Measurements from ENCODE around the gene LIPC. TPM values are rescaled to one million over a fixed set of nuclear protein-coding genes. Genes with fewer than 3 reads are reported as not detected.

LIPC gene
- total RNA-seq, 1 donor from 2014 or later, result 0.64 TPM

- Histone ChIP-seq H3K27ac (no peak overlapping the region), H3K4me1 (no peaks in the 10 kb centered on the region), H3K36me3 (no peaks in the 10 kb centered on the region), H3K9me3 (peaks cover 5% of the 10 kb centered on the region), H3K4me3 (no peak overlapping the region), H3K27me3 (no peaks in the 10 kb centered on the region)
- no peak for TF ChIP-seq CTCF (IDR thresholded peaks at IDR 0.05)
- intact Hi-C loops (cut with DNase I), result no loop called here
- ATAC-seq, result peak; percentile 31
- no peak for DNase-seq
Observed at GRCh38 chr15:58490888-58491473, 59.2 kb downstream of the LIPC start.

GRCh38 chr15:58491499-58492202 is 59.9 kb downstream of the LIPC start:
- no peaks in the 10 kb centered on the region for H3K27me3 ChIP-seq
- DNase-seq (no peak), ATAC-seq (peak; percentile 17)
- H3K4me3 ChIP-seq, result no peak overlapping the region
- H3K27ac ChIP-seq, result no peak overlapping the region
- no peaks in the 10 kb centered on the region for H3K36me3 ChIP-seq
- H3K4me1 ChIP-seq, result no peaks in the 10 kb centered on the region
- intact Hi-C loops (cut with DNase I), result no loop called here
- TF ChIP-seq CTCF (IDR thresholded peaks at IDR 0.05), result no peak
- H3K9me3 ChIP-seq, result peaks cover 5% of the 10 kb centered on the region

GRCh38 chr15:58492661-58493397 is 61.0 kb downstream of the LIPC start:
- DNase-seq (no peak), ATAC-seq (no peak)
- Histone ChIP-seq H3K27ac (no peak overlapping the region), H3K36me3 (no peaks in the 10 kb centered on the region), H3K9me3 (peaks cover 5% of the 10 kb centered on the region), H3K4me3 (no peak overlapping the region), H3K4me1 (no peaks in the 10 kb centered on the region), H3K27me3 (no peaks in the 10 kb centered on the region)
- intact Hi-C loops (cut with DNase I), result no loop called here
- TF ChIP-seq CTCF (IDR thresholded peaks at IDR 0.05), result no peak

- intact Hi-C loops (cut with DNase I), result no loop called here
Observed at GRCh38 chr15:58494567-58494966, 62.8 kb downstream of the LIPC start.

GRCh38 chr15:58495891-58496408 is 64.2 kb downstream of the LIPC start:
- H3K36me3 ChIP-seq, result no peaks in the 10 kb centered on the region
- H3K27me3 ChIP-seq, result no peaks in the 10 kb centered on the region
- H3K9me3 ChIP-seq, result no peaks in the 10 kb centered on the region
- intact Hi-C loops (cut with DNase I), result no loop called here
- DNase-seq, result no peak
- ATAC-seq, result peak; percentile 69
- no peak for TF ChIP-seq CTCF (IDR thresholded peaks at IDR 0.05)
- H3K4me3 ChIP-seq, result no peak overlapping the region
- H3K27ac ChIP-seq, result no peak overlapping the region
- H3K4me1 ChIP-seq, result no peaks in the 10 kb centered on the region

More at GRCh38 chr15:58494567-58494966, 62.8 kb downstream of the LIPC start:
- peaks cover under 1% of the 10 kb centered on the region for H3K9me3 ChIP-seq
- no peak overlapping the region for H3K4me3 ChIP-seq
- H3K36me3 ChIP-seq, result no peaks in the 10 kb centered on the region
- H3K27me3 ChIP-seq, result no peaks in the 10 kb centered on the region
- no peaks in the 10 kb centered on the region for H3K4me1 ChIP-seq
- no peak for TF ChIP-seq CTCF (IDR thresholded peaks at IDR 0.05)
- no peak overlapping the region for H3K27ac ChIP-seq
- DNase-seq, result no peak
- ATAC-seq, result no peak

All from upper lobe of right lung (tissue), 1 donor.